ENCODE data around the gene CDNF.

- no peak for TF ChIP-seq MAX (IDR thresholded peaks at IDR 0.05)
- no peak for TF ChIP-seq CTCF (IDR thresholded peaks at IDR 0.05; ENCODE audit: low read depth, low read length, missing input control)
- TF ChIP-seq ZBTB33 (IDR thresholded peaks at IDR 0.05) = no peak
- no peak for TF ChIP-seq GABPA (IDR thresholded peaks at IDR 0.05 in 1 of 2, conservative IDR thresholded peaks at IDR 0.05 in 1 of 2)
- no peak for TF ChIP-seq FOXA1 (IDR thresholded peaks at IDR 0.05)
- TF ChIP-seq YY1 (IDR thresholded peaks at IDR 0.05) = no peak
- no peak for TF ChIP-seq REST (IDR thresholded peaks at IDR 0.05)
- TF ChIP-seq TAF1 (conservative IDR thresholded peaks at IDR 0.05) = no peak
- no peak for TF ChIP-seq EGR1 (IDR thresholded peaks at IDR 0.05; ENCODE audit: low read depth in 2 of 2)
- TF ChIP-seq JUND (IDR thresholded peaks at IDR 0.05) = no peak
Observed at GRCh38 chr10:14838582-14839304, 906 bp upstream of the CDNF start.
